Stimulated activated CD4-positive, alpha-beta T cell treated with anti-CD3 and anti-CD28 coated beads, Interleukin-2, amount 100 ng/mL, for 24 hours (primary cell): Measurements from ENCODE around the gene HHEX.
"Not testable (repeated sequence)": the region's sequence is repeated elsewhere in the genome, so short reads cannot be mapped to it uniquely, and the experiment has no call there.

ENCODE experiments used
- DNase-seq, 2 donors: peaks; one replicate each; pipeline ENCODE4 v3.0.0-alpha.2; 2020

HHEX gene

DNA sequence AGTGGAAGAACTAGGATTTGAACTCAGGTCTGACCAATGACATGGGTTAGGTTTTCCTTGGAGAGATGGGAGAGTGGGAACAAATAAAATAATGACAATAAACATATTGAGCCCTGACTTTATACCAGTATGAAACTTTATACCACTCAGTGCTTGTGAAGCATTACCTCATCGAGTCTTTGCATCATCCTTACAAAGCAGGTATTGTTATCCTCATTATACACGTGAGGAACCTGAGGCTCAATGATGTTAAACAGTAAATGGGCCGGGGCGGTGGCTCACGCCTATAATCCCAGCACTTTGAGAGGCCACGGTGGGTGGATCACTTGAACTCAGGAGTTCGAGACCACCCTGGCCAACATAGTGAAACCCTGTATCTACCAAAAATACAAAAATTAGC lies 47.7 kb downstream of the HHEX start:
- DNase-seq: no peak

DNA sequence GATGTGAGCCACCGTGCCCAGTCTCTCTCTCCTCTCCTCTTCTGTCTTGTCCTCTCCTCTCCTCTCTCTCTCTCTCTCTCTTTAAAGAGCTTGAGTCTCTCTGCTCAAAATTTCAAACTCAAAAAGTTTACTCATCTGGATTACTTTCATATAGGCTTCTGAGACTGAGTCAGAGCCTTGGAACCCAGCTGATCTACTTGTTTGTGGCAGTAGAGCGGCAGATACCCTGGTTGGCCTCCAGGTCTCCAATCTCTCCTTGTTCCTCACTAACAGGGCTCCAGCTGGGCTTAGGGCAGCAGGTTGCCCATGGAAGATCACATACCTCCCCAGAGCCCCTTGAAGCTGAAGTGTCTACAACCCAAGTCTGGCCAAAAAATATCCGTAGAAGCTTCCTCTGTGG lies 51.0 kb downstream of the HHEX start:
- DNase-seq: no peak

GRCh38 chr10:92741741-92742140 lies 52.0 kb downstream of the HHEX start:
- not testable (repeated sequence) for DNase-seq

DNA sequence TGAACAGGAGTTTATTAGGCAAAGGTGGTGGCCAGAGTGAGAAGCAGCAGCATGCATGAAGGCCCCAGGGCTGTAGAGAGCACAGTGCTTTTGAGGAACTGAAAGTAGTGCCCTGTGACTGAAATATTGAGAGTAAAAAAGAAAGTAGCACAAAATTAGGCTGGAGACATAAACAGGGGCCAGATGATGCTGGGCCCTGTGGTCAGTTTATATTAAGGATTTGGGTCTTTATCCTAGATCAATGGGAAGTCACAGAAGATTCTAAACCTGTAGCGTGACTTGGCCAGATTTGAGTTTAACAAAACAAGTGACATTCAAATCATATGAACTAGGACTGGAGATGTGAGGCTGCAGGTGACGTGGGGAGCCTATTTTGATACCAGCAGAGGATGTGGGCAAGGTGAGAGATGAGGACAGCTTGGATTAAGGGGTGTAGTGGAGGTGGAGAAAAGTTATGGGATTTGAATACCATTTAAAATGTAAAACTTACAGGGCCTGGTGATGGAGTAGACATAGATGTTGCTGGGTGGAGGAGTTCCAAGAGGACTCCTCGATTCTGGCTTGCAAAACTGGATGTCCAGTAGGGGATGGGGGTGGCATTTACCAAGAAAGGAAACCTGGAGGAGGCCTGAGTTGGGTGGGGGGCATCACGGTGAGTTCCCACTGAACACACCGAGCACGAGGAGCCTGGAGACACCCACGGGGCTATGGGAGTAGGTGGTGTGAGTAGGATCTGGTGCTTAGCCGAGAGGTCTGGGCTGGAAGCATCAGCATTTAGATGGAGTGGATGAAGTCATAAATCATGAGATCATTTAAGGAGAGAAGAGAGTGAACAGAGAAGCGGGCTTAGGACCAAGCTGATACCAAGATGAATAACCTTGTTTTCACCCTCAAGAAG lies 52.8 kb downstream of the HHEX start:
- no peak for DNase-seq
